Natural killer cell (primary cell): Measurements from ENCODE around the gene OR2H1. TPM values are rescaled to one million over a fixed set of nuclear protein-coding genes. Genes with fewer than 3 reads are reported as not detected.

Experiments
- ATAC-seq, 3 donors: fragments of 150-1000 bp in 2 of 3; fragments of 200-7000 bp in 1 of 3; cut with Tn5 transposase; 1 replicate in 1 of 3; 2 replicates in 2 of 3; pipeline ENCODE4 v1.10.0; 2021; ENCODE audit warnings: mild to moderate bottlenecking in 2 of 3, moderate library complexity in 2 of 3
- DNase-seq, 2 donors: peaks; one replicate each; pipeline versions ENCODE4 v3.0.0 to v3.0.0-alpha.2; 2013 to 2021; ENCODE audit warnings: mixed read lengths in 1 of 2
- H3K27ac ChIP-seq: one replicate; pipeline ENCODE4 v1.5.1; 2013; ENCODE audit warnings: mild to moderate bottlenecking, low read length
- H3K27me3 ChIP-seq: one replicate; pipeline ENCODE4 v1.6.1; 2013; ENCODE audit warnings: low read length; ENCODE audit not compliant: control insufficient read depth, insufficient read depth
- H3K36me3 ChIP-seq: one replicate; pipeline ENCODE4 v1.6.1; 2013; ENCODE audit warnings: low read length; ENCODE audit not compliant: control insufficient read depth, insufficient read depth
- H3K4me1 ChIP-seq: one replicate; pipeline ENCODE4 v1.6.1; 2013; ENCODE audit warnings: low read length; ENCODE audit not compliant: control insufficient read depth, insufficient read depth
- H3K4me3 ChIP-seq: one replicate; pipeline ENCODE4 v1.5.1; 2013; ENCODE audit warnings: low read length
- H3K9me3 ChIP-seq: one replicate; pipeline ENCODE4 v1.6.1; 2013; ENCODE audit warnings: low read length; ENCODE audit not compliant: control insufficient read depth, insufficient read depth
- H3K27ac Mint-ChIP-seq, 2 donors: one replicate each; pipeline ENCODE4 v1.8.0; 2022; ENCODE audit warnings: mild to moderate bottlenecking in 2 of 2, mixed read lengths in 2 of 2, moderate library complexity in 1 of 2
- H3K27me3 Mint-ChIP-seq, 2 donors: one replicate each; pipeline ENCODE4 v1.8.0; 2022; ENCODE audit warnings: low read depth in 2 of 2, mixed read lengths in 2 of 2
- H3K36me3 Mint-ChIP-seq: one replicate; pipeline ENCODE4 v1.8.0; 2022; ENCODE audit warnings: mixed read lengths
- H3K4me1 Mint-ChIP-seq, 2 donors: one replicate each; pipeline ENCODE4 v1.8.0; 2022; ENCODE audit warnings: mixed read lengths in 2 of 2
- H3K4me3 Mint-ChIP-seq: one replicate; pipeline ENCODE4 v1.8.0; 2022; ENCODE audit warnings: mild to moderate bottlenecking, moderate library complexity, mixed read lengths
- H3K9me3 Mint-ChIP-seq, 2 donors: one replicate each; pipeline ENCODE4 v1.8.0; 2022; ENCODE audit warnings: mixed read lengths in 2 of 2
- CTCF ChIP-seq: fragments of 200-600 bp; IDR thresholded peaks from one replicate; pipeline ENCODE4 v1.8.0; 2022; ENCODE audit warnings: antibody characterized with exemption
- WGBS: methylation state at CpG from one replicate; pipeline ENCODE4 v1.1.7; 2013; ENCODE audit warnings: missing lambda C conversion rate; ENCODE audit not compliant: insufficient coverage; 5-methylcytosine and 5-hydroxymethylcytosine counted together
- intact Hi-C: fragments of 100-400 bp; cut with micrococcal nuclease; formaldehyde crosslinking; loops from one replicate; pipeline ENCODE4 v1.14.2; 2022
- total RNA-seq, 4 donors: library from RNA; stranded (reverse); fragments of 120-200 nt in 1 of 4; gene quantifications; one replicate each; pipeline versions ENCODE4 v1.2.3 to v1.2.4, GENCODE V29; 2013 to 2022

OR2H1 gene
- total RNA-seq, 3 donors from 2014 or later (not counting 1 experiment from before 2014, with no cell fraction given), result not detected

DNA sequence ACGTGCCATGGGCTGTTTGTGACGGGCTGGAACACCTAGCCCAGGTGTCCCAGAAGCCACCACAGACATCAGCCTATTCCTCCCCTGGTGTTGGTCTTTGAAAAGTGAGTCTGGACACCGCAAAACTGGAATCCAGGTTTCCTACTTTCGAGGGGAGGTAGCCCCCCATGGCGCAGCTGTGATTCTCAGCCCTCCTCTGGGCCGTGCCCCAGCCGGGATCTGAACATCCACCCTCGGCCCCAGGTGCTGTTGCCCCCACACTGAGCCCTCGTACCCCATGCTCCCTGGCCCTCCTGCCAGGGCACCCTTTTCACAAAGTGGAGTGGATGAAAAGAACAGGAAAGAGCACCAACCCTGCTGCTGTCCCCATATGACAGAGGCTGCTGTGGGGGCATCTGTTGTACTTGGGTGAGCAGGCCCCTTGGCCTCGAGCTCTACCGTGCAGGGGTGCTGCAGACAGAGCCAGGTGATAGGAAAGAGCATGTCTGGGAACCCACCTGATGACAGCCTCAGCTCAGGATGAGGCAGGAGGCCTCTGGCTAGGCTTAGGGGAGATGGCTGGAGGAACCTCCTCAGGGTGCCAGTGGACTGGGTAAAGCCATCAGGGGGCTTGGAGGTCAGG, 49.6 kb downstream of the OR2H1 start:
- H3K27ac ChIP-seq, result no peak overlapping the region
- DNase-seq, result no peak
- H3K36me3 ChIP-seq, result no peaks in the 10 kb centered on the region
- H3K4me1 Mint-ChIP-seq, result no peaks in the 10 kb centered on the region
- no peak overlapping the region for H3K4me3 Mint-ChIP-seq
- H3K27me3 ChIP-seq, result no peaks in the 10 kb centered on the region
- H3K27ac Mint-ChIP-seq, result no peak overlapping the region
- H3K27me3 Mint-ChIP-seq, result peaks cover 7 to 15% of the 10 kb centered on the region in 2 donors
- intact Hi-C loops, result no loop called here
- WGBS, result 82% methylated on average over 11 of the region's 11 CpGs
- no peaks in the 10 kb centered on the region for H3K9me3 ChIP-seq
- no peak for ATAC-seq
- no peaks in the 10 kb centered on the region for H3K36me3 Mint-ChIP-seq
- H3K9me3 Mint-ChIP-seq, result no peaks in the 10 kb centered on the region
- no peaks in the 10 kb centered on the region for H3K4me1 ChIP-seq
- no peak for TF ChIP-seq CTCF
- H3K4me3 ChIP-seq, result no peak overlapping the region

GRCh38 chr6:29507319-29507718, 50.4 kb downstream of the OR2H1 start:
- H3K27ac Mint-ChIP-seq, result no peak overlapping the region
- H3K27me3 ChIP-seq, result no peaks in the 10 kb centered on the region
- H3K4me3 ChIP-seq, result no peak overlapping the region
- intact Hi-C loops, result no loop called here
- H3K4me1 Mint-ChIP-seq, result no peaks in the 10 kb centered on the region
- peaks cover 7 to 15% of the 10 kb centered on the region in 2 donors for H3K27me3 Mint-ChIP-seq
- H3K36me3 Mint-ChIP-seq, result no peaks in the 10 kb centered on the region
- H3K9me3 ChIP-seq, result no peaks in the 10 kb centered on the region
- no peak overlapping the region for H3K4me3 Mint-ChIP-seq
- H3K36me3 ChIP-seq, result no peaks in the 10 kb centered on the region
- no peak overlapping the region for H3K27ac ChIP-seq
- DNase-seq (no peak), ATAC-seq (no peak)
- no peaks in the 10 kb centered on the region for H3K4me1 ChIP-seq
- 82% methylated on average over 5 of the region's 5 CpGs for WGBS
- TF ChIP-seq CTCF, result no peak
- no peaks in the 10 kb centered on the region for H3K9me3 Mint-ChIP-seq

DNA sequence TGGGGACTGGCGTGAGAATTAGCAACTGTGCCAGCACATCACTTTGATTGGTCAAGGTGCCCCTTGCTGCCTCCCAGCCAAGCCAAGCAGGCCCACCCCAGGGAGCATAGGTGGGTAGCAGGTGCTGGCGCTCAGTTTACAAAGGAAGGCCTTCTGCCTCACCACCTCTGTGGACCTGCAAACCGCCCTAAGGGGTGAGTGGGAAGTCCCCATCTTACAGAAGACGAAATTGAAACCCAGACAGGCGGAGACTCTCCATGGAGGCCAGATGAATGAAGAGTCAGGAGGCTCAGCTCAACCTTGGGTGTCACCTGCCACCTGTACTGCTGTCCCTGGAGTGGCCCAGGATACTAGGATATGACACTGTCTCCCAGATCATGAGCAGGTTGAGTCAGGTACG, 52.3 kb downstream of the OR2H1 start:
- peaks cover 3 to 8% of the 10 kb centered on the region in 2 donors for H3K27me3 Mint-ChIP-seq
- H3K9me3 Mint-ChIP-seq, result no peaks in the 10 kb centered on the region
- Histone ChIP-seq H3K27me3 (no peaks in the 10 kb centered on the region), H3K4me1 (no peaks in the 10 kb centered on the region), H3K27ac (no peak overlapping the region), H3K36me3 (no peaks in the 10 kb centered on the region), H3K4me3 (no peak overlapping the region), H3K9me3 (no peaks in the 10 kb centered on the region)
- no peak for TF ChIP-seq CTCF
- H3K36me3 Mint-ChIP-seq, result no peaks in the 10 kb centered on the region
- H3K4me3 Mint-ChIP-seq, result no peak overlapping the region
- WGBS, result 66% methylated on average over 6 of the region's 6 CpGs
- no peaks in the 10 kb centered on the region for H3K4me1 Mint-ChIP-seq
- H3K27ac Mint-ChIP-seq, result no peak overlapping the region
- intact Hi-C loops, result no loop called here
- no peak for ATAC-seq
- DNase-seq, result no peak

DNA sequence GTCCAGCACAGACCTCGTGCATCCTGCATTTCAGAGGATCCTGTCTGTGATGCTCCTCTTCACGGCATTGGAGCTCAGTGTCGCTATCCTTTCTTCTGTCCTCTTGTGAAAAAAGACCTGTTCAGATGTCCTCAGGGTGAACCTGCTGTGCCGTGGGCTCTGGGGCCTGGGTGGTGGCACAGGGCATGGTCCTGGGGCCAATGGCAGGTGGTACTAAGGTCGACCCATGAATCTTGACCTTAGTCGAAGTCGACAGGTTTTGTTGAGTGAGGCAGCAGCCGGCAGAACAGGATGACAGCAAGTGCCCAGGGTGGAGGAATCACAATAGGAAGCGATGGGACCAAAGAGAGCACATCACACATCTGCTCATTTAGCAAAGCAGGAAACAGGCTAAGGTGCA, 52.8 kb downstream of the OR2H1 start:
- no peak for TF ChIP-seq CTCF
- no peaks in the 10 kb centered on the region for H3K4me1 Mint-ChIP-seq

More for the DNA sequence above, 52.8 kb downstream of the OR2H1 start:
- Mint-ChIP-seq H3K9me3 (no peaks in the 10 kb centered on the region), H3K27ac (no peak overlapping the region), H3K27me3 (peaks cover 6 to 8% of the 10 kb centered on the region in 2 donors), H3K4me3 (no peak overlapping the region), H3K36me3 (no peaks in the 10 kb centered on the region)
- no peaks in the 10 kb centered on the region for H3K27me3 ChIP-seq
- 87% methylated on average over 9 of the region's 9 CpGs for WGBS
- ATAC-seq, result no peak
- intact Hi-C loops, result no loop called here
- no peak overlapping the region for H3K4me3 ChIP-seq
- no peaks in the 10 kb centered on the region for H3K4me1 ChIP-seq
- H3K9me3 ChIP-seq, result no peaks in the 10 kb centered on the region
- H3K27ac ChIP-seq, result no peak overlapping the region
- no peak for DNase-seq
- no peaks in the 10 kb centered on the region for H3K36me3 ChIP-seq
